ENCODE results near the gene TACR1. TPM values are rescaled to one million over a fixed set of nuclear protein-coding genes. Genes with fewer than 3 reads are reported as not detected.

The TACR1 gene
- total RNA-seq, 6 donors from 2014 or later, result 0.46 to 4.2 (median 1.5) TPM; not detected in 1

- peaks cover 12 to 15% (median 14%) of the 10 kb centered on the region in 4 donors for H3K4me1 ChIP-seq
- no peaks in the 10 kb centered on the region for H3K9me3 ChIP-seq
- peaks cover 0 to 7% (median 2%) of the 10 kb centered on the region in 4 donors for H3K27me3 ChIP-seq
- ATAC-seq (ENCODE audit: low FRiP score in 2 of 2) (no peak), DNase-seq (no peak)
- no peaks in the 10 kb centered on the region for H3K36me3 ChIP-seq
- 77 to 89% methylated on average over 1 of the region's 1 CpG for WGBS, 2 donors
- TF ChIP-seq EP300 (IDR thresholded peaks at IDR 0.05) (no peak), POLR2AphosphoS5 (IDR thresholded peaks at IDR 0.05) (no peak), CTCF (IDR thresholded peaks at IDR 0.05) (no peak), POLR2A (IDR thresholded peaks at IDR 0.05) (no peak)
- no peak overlapping the region for H3K4me3 ChIP-seq
- no peak overlapping the region for H3K27ac ChIP-seq
Observed at GRCh38 chr2:75195076-75195691, 4.1 kb downstream of the TACR1 start.

DNA sequence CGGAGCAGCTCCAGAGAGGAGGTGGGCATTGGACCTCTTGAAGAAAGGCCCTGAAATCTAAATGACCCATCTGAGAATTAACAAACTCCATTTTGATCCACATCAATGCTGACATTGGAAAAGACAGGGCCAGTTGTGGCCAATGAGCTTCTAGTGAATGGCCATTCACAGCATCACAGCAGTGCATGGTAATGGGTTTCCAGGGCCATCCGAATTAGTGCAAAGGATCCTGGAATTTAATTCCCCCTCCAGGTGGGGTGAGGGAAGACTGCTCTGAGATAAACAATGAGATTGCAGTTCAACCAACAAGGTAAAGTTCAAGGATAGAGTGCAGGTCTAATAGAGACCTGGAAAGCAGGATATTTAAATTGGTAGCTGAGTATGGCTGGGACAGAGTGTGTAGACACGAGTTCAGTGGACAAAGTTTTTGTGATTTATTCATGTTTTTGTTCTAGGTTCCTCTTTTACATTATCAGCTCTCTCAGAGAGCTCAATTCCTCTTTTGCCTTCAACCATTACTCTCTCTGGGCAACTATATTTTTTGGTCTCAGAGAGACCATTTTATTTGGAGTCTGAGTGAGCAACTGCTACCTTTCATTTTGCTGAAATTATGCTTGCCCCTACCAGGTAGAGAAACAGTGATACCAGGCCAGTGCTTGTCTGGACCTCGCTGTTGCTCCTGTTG lies 5.0 kb downstream of the TACR1 start:
- Histone ChIP-seq H3K27me3 (peaks cover 0 to under 1% (median 0%) of the 10 kb centered on the region in 4 donors), H3K36me3 (no peaks in the 10 kb centered on the region), H3K27ac (no peak overlapping the region), H3K4me1 (peaks cover 3 to 6% (median 6%) of the 10 kb centered on the region in 4 donors), H3K4me3 (no peak overlapping the region), H3K9me3 (no peaks in the 10 kb centered on the region)
- ATAC-seq (ENCODE audit: low FRiP score in 2 of 2), result no peak
- WGBS, 2 donors, result 69 to 76% methylated on average over 3 to 4 of the region's 4 CpGs
- no peak for TF ChIP-seq CTCF (IDR thresholded peaks at IDR 0.05)
- TF ChIP-seq EP300 (IDR thresholded peaks at IDR 0.05), result no peak
- no peak for DNase-seq

- no peaks in the 10 kb centered on the region for H3K36me3 ChIP-seq
Observed at GRCh38 chr2:75192496-75192895, 6.8 kb downstream of the TACR1 start.

DNA sequence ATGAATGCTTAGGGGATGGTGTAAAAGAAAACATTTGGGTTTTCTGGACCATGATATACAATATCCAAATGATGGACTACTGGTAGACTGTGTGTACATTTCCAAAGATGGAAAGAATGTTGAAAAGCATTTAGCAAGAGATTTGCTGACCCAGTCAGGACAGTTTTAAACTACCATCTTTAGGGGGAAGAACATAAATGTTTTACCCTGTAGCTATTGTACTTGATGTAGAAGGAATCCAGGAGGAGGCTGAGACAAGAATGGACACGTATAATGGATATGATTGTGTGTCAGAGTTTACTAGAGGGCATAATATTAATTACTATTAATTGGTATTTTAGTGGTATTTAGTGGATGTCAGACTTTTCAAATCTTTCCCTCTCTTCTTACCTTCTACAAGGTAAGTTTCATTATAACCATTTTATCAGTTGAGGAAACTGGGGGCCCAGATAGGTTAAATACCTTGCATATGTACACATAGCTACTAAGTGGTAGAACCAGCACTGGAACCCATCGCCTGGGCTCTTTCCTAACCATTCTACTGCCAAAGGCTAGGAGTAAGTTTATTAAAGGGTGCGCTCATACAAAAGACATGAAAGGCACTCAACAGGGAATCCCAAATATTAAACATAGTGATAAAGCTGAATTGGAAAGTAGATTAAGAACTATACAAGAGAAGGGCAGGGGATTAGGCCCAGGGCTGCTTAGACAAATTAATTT lies 8.9 kb downstream of the TACR1 start:
- no peak for DNase-seq

More at GRCh38 chr2:75192496-75192895, 6.8 kb downstream of the TACR1 start:
- WGBS, 2 donors, result 81 to 97% methylated on average over 1 of the region's 1 CpG
- DNase-seq (no peak), ATAC-seq (ENCODE audit: low FRiP score in 2 of 2) (no peak)
- Histone ChIP-seq H3K4me1 (no peaks in the 10 kb centered on the region), H3K27ac (no peak overlapping the region), H3K27me3 (no peaks in the 10 kb centered on the region), H3K4me3 (no peak overlapping the region), H3K9me3 (no peaks in the 10 kb centered on the region)
- TF ChIP-seq POLR2AphosphoS5 (IDR thresholded peaks at IDR 0.05) (no peak), EP300 (IDR thresholded peaks at IDR 0.05) (no peak), POLR2A (IDR thresholded peaks at IDR 0.05) (no peak), CTCF (IDR thresholded peaks at IDR 0.05) (no peak)

More for the DNA sequence above, 8.9 kb downstream of the TACR1 start:
- Histone ChIP-seq H3K4me3 (no peak overlapping the region), H3K36me3 (no peaks in the 10 kb centered on the region), H3K9me3 (no peaks in the 10 kb centered on the region), H3K27ac (no peak overlapping the region), H3K27me3 (no peaks in the 10 kb centered on the region), H3K4me1 (no peaks in the 10 kb centered on the region)
- no peak for ATAC-seq (ENCODE audit: low FRiP score in 2 of 2)
- 93% methylated on average over 3 of the region's 3 CpGs for WGBS, 2 donors
- TF ChIP-seq POLR2A (IDR thresholded peaks at IDR 0.05) (no peak), CTCF (IDR thresholded peaks at IDR 0.05) (no peak), POLR2AphosphoS5 (IDR thresholded peaks at IDR 0.05) (no peak)
